NT2/D1 (cell line): ENCODE data around the gene ZNF438.

Source experiments
- YY1 ChIP-seq: IDR thresholded peaks from 2 replicates; pipeline ENCODE4 v1.6.1; 2011; ENCODE audit not compliant: insufficient read length, insufficient read depth
- ZNF274 ChIP-seq: IDR thresholded peaks from 2 replicates; pipeline ENCODE4 v1.6.1; 2011; ENCODE audit warnings: mild to moderate bottlenecking, low read depth, low read length

DNA sequence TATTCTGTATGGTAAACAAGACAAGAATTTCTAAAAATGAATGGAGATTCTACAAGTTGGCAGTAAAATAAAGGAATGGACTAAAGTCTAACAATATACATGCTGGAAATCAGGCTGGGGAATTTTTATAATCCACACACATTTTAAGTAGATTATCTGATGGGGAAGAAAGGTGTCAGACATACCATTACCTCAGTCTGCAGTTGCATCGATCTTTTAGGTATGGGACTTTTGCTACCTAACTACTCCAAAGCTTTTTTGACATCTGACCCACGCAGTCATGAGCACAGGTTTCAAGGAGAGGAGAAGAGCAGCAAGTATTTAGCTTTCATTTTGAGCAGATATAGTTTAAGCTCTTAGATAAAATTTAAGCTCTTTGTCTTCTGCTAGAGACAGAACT, 113.0 kb downstream of the ZNF438 start:
- no peak for TF ChIP-seq YY1
- no peak for TF ChIP-seq ZNF274
